Endometrium (tissue), 2 donors: ENCODE data around the gene HLA-DMB.

Experiments
- FAIRE-seq: peaks from 2 replicates; lab custom pipeline; 2012; peaks lifted over from hg19 to GRCh38; lab: Jason Lieb, UNC
- donor health status: control.
- donor health status: control.

The HLA-DMB gene

DNA sequence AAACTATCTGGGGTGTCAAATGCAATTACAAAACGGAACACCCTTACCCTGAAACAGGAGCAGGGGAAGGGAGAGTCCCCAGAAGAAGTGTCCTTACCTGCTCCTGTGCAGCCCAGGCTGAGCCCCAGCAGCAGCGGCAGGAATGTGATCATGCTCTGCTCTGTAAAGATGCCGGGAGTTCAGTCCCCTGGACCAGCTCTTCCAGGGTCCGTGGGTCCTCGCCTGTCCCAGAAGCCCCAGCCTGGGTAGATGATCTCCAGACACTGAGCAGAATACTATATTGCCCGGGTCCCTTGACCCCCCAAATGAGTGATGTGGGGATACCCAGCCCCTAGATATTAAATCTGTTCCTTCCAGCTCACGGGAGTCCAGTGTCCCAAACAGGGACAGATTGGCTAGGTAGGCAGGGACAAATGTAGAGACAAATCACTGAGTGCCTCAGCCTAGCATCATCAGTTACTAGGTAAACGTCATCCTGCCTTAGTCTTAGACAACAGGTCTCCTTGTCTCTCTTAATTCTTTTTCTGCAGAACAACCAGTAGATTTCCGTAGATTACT lies at the start of gene HLA-DMB:
Gene HLA-DMB (minus strand): TSS at position 373 of the 558 bp plus-strand sequence. CDS start 221 bp downstream, at position 152.
- peak; percentile 35 for FAIRE-seq

DNA sequence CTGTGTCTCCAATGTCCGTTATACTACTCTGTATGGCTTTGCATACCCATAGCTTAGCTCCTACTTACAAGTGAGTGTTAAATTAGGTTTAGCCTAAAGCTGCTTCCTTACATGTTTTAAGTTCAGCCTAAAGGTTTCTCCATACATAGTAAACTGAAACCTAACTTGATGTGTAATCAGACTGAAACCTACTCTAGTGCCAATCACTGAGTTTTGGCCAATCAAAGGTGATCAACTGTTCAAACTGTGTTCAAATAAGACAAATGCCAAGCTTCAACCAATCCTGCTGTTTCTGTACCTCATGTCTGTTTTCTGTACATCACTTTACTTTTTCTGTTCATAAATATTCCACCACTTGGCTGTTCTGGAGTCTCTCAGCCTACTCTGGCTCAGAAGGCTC lies 48.5 kb upstream of the HLA-DMB start:
- FAIRE-seq = no peak

DNA sequence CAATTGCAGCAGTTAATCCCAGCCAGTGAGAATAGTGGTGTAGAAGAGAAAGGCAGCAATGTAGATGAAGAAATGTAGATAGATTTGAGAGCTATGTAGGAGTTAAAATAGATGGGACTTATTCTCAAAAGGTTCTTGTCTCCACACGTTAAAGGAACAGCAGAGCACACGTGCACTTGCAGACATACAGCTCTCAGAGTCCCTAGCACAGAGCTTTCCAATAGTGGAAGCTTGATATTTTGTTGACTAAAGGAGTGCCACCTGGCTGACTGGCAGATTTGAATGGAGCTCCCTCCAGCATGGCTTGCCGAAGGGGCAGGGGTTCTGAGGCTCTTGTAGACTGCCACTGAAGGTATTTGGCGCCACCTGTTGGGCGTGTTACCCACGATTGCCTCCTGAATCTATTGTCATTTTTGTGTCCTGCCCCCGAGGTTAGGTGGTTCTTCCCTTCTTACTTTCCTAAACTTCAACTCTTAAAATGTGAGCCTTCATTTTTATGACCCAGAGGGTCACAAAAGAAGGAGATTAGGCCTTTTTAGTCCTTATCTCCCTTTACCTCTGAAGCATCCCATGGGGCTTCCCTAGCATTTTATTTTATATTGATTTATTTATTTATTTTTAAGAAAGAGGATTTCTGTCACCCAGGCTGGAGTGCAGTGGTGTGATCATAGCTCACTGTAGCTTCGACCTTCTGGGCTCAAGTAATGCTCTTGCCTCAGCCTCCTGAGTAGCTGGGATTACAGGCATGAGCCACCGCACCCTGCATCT lies 44.0 kb upstream of the HLA-DMB start:
- peak; percentile 18 for FAIRE-seq

DNA sequence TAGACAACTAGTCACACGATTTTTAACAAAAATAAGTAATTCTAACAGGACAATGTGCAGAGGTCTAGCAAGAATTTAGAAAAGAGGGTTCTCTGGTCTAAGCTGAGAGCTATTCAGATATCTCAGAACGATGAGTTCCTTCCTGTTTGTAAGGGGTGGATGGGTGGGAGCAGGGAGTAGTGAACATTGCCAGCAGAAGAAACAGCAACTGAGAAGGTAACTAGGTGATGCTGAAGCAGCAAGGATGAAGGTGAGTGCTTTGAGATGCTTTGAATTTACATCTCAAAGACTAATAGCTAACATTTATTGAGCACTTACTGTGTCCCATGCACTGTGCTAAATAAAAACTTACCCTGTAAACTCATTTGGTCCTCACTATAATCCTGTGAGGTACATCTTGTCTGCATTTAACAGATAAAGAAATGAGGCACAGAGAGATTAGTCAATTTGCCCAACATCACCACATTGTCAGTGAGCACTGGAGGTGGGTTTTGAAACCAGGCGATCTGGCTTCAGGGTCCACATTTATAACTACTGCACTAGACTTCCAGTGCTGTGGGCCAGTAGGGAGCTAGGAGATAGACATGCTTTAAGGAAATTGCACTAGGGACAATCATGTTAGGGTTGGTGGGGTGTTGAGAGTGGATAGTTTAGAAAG lies 43.3 kb upstream of the HLA-DMB start:
- no peak for FAIRE-seq

DNA sequence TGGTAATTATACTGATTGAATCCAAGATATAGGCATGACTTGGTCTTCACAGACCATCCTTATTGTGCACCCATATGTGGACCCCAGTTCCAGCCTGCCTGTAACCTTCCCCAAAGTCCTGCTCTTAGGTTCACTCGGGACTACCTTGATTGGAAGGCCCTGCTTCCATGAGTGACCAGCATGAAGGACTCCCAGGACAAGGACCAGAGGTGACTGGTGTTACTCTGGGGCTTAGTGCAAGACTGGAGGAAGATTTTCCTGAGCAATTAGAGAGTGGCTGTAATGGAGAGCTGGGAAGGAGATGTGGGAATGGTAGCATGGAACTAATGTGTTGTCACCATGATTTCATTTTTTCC lies 42.6 kb upstream of the HLA-DMB start:
- FAIRE-seq = no peak

DNA sequence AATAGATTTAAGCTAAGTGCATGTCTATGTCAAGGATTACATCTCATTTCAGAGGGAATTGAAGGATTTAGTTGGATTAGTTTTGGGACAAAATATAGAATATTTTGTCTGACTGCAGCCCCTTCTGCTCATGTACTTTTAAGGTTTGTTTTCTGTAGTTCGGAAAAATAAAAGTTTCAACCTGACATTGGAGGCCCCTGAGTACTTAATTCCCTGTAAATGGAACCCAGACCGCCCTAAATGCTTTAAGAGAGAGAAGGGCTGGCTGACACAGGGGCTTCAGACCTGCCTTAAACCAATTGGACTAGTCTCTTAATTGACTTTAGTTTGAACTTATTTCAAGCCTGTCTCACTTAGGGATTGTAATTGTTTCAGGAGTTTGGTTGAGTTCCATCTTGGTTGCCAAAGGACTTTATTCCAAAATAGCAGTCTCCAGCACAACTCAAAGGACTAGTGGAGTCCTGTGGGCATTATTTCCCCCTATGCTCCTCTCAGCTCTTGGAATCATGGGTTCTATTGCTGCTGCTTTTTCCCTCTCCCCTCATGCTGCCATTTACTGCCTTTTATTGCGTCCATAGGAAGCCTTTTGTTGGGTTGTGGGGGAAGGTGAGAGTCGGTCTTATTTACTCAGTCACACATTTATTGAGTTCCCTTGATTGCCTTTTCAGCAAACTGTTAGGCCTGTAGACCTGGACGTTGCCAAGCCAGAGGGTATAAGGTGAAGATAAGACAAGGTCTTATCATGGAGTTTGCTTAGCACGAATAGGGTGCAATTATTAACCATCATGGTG lies 42.1 kb upstream of the HLA-DMB start:
- no peak for FAIRE-seq

DNA sequence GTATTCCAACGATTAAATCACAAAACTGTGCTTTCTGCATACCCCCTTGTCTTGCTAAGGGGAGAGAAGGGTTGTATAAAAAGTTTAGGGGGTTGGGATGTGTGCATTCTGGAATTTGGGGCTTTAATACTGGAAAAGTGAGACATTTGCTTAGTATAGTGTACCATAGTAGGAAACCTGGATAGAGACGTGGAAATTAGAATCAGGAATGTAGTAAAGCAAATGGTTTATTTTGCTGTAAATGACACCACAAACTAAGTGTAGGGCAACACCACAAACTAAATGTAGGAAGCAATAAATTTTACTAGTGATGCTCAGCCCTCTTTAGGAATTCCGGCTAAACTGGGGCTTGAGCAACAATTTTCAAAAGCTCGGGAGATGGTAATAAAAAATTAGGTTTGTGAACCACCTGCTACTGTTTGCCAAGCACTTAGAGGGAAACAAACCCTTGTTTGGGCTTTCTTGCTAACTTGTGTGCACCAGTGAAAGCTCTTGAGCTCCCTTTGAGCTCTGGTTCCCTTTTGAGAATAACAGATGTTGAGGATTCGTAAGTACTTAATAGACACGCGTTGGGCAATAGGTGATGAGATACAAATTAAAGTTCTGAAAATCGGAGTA lies 41.4 kb upstream of the HLA-DMB start:
- FAIRE-seq = no peak

DNA sequence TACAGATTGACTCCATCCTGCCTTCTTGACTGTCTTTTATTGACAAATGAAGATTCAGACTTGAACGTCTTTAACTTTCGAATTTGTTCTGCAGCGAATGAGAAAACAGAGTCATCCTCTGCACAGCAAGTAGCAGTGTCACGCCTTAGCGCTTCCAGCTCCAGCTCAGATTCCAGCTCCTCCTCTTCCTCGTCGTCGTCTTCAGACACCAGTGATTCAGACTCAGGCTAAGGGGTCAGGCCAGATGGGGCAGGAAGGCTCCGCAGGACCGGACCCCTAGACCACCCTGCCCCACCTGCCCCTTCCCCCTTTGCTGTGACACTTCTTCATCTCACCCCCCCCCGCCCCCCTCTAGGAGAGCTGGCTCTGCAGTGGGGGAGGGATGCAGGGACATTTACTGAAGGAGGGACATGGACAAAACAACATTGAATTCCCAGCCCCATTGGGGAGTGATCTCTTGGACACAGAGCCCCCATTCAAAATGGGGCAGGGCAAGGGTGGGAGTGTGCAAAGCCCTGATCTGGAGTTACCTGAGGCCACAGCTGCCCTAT lies 39.7 kb upstream of the HLA-DMB start:
- FAIRE-seq = no peak

DNA sequence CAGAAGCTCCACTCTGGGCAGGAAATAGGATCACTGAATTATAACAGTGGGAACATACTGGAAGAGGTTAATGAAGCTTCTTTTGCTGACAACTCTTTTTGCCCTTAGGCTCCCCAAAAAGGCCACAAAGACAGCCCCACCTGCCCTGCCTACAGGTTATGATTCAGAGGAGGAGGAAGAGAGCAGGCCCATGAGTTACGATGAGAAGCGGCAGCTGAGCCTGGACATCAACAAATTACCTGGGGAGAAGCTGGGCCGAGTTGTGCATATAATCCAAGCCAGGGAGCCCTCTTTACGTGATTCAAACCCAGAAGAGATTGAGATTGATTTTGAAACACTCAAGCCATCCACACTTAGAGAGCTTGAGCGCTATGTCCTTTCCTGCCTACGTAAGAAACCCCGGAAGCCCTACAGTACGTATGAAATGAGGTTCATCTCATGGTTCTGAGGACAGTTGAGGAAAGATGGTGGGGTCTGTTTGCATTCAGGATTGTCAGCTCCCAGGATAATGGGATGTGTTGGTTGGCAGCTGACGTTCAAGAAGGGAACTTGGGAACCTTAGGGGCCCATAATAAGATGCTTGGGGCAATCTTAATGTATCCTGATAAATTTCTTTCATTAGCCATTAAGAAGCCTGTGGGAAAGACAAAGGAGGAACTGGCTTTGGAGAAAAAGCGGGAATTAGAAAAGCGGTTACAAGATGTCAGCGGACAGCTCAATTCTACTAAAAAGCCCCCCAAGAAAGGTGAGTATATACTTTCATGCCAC lies 39.1 kb upstream of the HLA-DMB start:
- no peak for FAIRE-seq

DNA sequence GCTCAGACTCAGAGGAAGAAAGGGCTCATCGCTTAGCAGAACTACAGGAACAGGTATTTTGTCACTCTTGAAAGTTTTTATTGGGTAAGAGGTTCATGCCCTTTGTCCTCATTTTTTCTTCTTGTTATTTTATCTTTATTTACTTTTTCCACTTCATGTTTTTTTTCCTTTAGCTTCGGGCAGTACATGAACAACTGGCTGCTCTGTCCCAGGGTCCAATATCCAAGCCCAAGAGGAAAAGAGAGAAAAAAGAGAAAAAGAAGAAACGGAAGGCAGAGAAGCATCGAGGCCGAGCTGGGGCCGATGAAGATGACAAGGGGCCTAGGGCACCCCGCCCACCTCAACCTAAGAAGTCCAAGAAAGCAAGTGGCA lies 37.1 kb upstream of the HLA-DMB start:
- no peak for FAIRE-seq

DNA sequence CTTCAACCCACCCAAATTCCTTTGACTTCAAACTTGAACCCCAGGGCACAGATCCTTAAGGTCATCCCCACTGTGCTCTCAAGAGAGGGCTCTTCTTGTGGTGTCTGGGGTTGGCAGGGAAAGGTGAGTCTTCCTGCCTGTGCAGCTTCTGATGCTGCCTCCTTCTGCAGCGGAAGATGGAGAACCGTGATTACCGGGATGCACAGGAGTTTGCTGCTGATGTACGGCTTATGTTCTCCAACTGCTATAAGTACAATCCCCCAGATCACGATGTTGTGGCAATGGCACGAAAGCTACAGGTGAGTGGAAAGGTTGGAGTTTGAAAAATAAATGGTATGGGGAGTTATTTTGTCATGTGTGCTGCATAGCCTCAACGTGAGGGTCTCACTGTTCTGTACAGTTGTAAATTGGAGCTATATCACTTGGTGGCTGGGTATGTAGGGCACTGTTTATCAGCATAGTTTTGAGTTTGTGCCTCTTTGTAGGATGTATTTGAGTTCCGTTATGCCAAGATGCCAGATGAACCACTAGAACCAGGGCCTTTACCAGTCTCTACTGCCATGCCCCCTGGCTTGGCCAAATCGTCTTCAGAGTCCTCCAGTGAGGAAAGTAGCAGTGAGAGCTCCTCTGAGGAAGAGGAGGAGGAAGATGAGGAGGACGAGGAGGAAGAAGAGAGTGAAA lies 36.6 kb upstream of the HLA-DMB start:
- no peak for FAIRE-seq

DNA sequence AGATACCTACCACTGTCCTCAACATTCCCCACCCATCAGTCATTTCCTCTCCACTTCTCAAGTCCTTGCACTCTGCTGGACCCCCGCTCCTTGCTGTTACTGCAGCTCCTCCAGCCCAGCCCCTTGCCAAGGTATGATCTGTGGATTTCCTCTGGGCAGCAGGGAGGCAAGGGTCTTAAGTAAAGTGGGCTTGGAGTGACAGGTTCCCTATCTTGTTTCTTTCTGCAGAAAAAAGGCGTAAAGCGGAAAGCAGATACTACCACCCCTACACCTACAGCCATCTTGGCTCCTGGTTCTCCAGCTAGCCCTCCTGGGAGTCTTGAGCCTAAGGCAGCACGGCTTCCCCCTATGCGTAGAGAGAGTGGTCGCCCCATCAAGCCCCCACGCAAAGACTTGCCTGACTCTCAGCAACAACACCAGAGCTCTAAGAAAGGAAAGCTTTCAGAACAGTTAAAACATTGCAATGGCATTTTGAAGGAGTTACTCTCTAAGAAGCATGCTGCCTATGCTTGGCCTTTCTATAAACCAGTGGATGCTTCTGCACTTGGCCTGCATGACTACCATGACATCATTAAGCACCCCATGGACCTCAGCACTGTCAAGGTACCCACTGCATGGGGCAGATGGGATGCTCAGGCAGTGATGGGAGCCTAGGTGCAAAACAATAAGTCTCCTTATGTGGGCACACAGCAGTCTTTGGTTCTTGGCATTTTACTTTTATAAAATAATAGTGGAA lies 35.7 kb upstream of the HLA-DMB start:
- FAIRE-seq = no peak

DNA sequence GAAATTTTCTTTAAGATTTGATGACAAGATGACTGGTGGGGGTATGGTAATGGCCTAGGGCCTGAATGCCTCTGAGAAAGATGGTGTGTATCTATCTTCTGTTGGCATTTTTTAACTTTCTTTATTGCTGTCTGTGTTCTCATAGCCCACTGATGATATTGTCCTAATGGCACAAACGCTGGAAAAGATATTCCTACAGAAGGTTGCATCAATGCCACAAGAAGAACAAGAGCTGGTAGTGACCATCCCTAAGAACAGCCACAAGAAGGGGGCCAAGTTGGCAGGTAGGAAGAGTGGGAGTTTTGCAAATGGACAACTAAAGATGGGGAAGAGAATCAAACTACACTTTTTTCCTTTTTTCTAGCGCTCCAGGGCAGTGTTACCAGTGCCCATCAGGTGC lies 35.1 kb upstream of the HLA-DMB start:
- no peak for FAIRE-seq

DNA sequence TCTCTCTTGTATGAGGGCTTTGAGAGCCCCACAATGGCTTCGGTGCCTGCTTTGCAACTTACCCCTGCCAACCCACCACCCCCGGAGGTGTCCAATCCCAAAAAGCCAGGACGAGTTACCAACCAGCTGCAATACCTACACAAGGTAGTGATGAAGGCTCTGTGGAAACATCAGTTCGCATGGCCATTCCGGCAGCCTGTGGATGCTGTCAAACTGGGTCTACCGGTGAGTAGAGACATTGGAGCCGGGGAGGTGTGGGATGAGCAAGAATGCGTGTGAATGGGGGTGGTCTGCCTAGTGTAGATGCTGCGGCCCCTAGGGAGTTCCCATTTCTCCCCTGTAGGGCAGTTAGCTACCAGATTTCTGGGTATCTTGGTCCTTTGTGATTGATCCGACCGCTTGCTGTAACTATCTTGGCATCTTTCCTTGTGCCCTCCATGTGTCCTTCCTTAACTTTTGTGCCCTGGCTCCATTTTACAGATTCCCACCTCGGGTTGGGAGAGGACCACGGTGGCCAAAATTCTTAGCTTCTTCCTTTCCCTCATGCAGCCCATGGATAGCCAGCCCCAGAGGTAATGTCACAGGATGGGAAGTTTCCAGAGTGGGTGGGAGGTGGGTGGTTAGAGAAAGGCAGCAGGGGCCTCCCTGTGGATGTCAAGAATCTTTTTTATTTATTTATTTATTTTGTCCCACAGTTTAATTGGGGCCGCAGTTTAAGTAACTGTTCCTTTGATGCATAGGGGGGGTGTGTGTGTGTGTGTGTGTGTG lies 33.9 kb upstream of the HLA-DMB start:
- FAIRE-seq = no peak

DNA sequence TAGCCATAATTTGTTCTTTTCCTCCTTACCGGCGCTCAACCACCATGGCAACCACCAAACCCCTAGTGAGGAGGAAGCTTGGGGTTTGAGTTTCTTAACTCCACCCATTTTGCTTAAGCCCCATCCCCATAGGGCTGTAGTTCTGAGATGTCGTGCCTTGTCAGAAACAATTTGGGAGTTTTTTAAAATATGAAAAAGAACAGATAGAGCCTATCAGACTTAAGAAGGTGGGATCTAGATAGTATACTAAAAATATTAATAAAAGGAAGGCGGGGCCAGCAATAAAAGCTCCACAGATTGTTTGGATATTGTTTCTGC lies 33.1 kb upstream of the HLA-DMB start:
- FAIRE-seq = no peak

DNA sequence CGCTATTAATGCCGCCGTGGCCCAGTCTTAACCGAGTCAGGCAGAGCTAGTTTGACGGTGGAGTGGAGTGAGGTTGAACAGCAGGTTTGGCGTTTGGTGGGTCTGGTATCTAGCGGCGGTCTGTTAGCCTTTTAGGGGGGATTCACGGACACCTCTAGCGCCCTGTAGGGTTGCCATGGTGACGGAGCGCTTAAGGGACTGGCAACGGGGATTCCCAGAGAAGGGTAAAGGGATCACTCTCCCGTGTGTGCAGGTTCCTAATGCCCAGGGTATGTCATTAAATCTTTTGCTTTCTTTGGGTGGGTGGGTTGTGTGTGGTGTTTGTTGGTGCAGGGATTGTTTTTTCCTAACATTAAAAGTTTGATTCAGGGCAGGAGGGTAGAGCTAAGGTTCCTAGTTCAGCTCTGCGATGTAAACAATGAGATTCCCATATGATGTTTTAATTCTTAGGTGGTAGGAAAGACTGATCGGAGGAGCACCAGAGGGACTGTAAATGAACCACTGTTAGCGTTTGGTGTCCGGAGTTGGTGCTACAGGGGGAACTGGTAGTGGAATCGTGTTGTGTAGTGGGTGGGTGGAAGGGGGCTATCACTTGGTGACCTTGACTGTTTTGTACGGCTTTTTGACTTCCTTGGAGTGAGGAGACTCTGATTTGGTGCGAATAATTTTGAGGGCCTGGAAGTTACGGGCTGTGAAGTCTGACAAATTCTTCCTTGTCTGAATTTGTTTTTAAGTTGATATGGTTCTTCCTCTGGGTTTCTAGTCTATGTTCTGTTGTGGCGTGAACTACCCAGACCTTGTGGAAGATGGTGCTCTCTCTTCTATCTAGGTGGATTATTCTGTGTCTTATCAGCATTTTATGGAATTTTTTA lies 32.6 kb upstream of the HLA-DMB start:
- FAIRE-seq = no peak

DNA sequence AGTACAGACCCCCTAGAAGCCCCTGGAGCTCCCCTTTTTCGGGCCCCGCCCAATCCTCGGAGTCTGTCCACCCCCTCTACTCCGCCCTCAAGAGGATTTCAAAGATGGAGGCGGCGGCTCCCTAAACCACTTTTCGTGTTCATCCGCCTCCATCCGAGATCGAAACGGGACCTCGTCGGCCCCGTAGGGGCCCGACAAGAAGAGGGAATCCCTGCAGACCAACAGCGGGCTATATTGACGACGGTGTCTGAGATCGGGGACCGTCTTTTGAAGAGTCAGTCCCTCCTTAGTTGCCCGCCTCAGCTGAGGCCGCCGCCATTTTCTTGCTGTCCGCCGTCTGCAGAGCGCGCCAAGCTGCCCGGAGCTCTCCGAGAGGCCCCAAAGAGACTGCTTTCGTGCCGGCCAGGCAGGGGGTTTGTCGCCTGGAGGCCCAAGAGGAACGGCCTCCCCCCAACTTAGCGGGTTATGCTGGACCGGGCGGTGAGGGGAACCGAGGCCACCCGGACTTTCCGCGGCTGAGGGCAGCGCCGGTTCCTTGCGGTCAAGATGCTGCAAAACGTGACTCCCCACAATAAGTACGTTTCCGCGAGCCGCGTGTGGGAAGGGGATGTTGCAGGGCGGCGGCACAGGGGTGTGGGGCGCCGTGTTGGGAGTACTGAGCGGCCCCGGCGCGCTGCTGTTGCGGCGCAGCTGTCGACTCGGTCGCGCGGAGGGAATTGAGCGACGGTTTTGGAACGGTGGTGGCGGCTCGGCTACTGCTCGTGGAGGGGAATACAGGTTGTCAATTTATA lies 31.7 kb upstream of the HLA-DMB start:
- FAIRE-seq = no peak
